Keratinocyte (primary cell): ENCODE data around the gene RPL39L.

Experiments used
- CTCF ChIP-seq, 3 experiments: IDR thresholded peaks in 1 of 3; conservative IDR thresholded peaks in 1 of 3; optimal IDR thresholded peaks in 1 of 3; 2 replicates in 2 of 3; 3 replicates in 1 of 3; pipeline versions ENCODE3 to v1.5.1; 2011; ENCODE audit warnings: low read length in 3 of 3, mild to moderate bottlenecking in 3 of 3, moderate library complexity in 2 of 3, control low read depth in 1 of 3, inconsistent platforms in 1 of 3; ENCODE audit not compliant: insufficient read depth in 2 of 3; ENCODE audit errors: extremely low read depth in 1 of 3
- EZH2 ChIP-seq: IDR thresholded peaks from one replicate; pipeline ENCODE4 v1.6.1; 2012; ENCODE audit warnings: inconsistent platforms, mild to moderate bottlenecking, low read length, moderate library complexity

DNA sequence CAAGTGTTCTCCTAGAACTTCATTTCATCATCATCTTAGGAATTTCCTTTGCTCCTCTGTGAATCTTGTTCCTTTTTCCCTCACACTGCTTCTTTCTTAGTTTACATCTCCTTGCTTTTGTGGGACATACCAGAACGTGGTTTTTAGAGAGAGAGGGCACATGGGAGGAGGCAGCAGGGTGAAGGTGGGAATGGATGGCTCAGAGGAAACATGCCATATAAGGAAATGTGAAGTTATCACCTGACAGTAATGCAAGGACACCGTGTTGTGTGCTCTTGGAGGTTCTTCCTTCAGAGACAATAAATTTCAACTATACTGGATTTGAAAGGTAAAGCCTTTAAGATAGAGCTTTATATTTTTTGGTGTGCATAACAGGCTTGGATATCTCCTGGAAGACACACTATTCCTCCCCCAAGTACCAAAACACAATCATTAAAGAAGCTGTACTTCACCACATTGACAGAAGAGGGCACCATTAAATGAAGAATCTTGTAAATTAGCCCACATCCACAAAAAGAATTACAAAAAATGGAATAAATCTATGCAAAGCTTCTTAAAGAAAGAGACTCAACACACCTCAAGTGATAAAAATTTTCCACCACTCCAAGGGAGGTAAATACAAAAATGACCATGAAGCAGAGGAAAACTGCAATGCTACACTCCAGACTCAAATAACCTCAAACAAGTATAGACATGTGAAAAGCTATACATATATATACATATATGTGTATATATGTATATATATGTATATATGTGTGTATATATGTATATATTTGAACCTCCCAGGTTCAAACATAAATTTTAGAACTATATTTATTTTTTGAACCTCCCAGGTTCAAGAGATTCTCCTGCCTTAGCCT, 26.1 kb downstream of the RPL39L start:
- TF ChIP-seq CTCF (optimal IDR thresholded peaks at IDR 0.05 in 1 of 3, IDR thresholded peaks at IDR 0.05 in 1 of 3, conservative IDR thresholded peaks at IDR 0.05 in 1 of 3; ENCODE audit: extremely low read depth in 1 of 3, insufficient read depth in 2 of 3, low read length in 3 of 3): peak in 2 of 3 experiments; percentile 32 to 42
- no peak for TF ChIP-seq EZH2
